HG03025 (cell line): ENCODE data around the gene CCDC85A.

Experiments
- ATAC-seq: cut with Tn5 transposase; IDR thresholded peaks from one replicate; pipeline ENCODE4 v1.9.1; 2021; ENCODE audit warnings: mild to moderate bottlenecking, moderate library complexity; ENCODE audit not compliant: unreplicated experiment, low FRiP score

The CCDC85A gene

DNA sequence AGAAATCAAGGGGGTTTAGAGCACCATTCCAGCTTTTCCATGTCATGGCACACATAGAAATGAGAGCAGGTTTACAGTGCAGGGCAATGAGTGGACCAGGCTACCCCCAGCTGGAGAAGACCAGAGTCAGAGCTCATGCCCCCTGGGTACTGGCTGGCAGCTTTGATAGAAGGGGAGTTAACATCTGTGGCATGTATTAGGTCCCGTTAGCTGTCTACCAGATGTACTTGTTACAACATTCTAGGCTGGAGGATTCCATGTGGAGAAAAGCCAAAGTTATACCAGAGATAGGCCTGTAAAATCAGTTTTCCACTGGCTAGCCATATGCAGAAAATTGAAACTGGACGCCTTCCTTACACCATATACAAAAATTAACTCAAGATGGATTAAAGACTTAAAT is 109.2 kb downstream of the CCDC85A start:
- ATAC-seq = no peak

- no peak for ATAC-seq
Observed at GRCh38 chr2:56295666-56296065, 111.9 kb downstream of the CCDC85A start.

GRCh38 chr2:56297671-56298070 is 113.9 kb downstream of the CCDC85A start:
- ATAC-seq = no peak

GRCh38 chr2:56299171-56299691 is 115.4 kb downstream of the CCDC85A start:
- no peak for ATAC-seq

DNA sequence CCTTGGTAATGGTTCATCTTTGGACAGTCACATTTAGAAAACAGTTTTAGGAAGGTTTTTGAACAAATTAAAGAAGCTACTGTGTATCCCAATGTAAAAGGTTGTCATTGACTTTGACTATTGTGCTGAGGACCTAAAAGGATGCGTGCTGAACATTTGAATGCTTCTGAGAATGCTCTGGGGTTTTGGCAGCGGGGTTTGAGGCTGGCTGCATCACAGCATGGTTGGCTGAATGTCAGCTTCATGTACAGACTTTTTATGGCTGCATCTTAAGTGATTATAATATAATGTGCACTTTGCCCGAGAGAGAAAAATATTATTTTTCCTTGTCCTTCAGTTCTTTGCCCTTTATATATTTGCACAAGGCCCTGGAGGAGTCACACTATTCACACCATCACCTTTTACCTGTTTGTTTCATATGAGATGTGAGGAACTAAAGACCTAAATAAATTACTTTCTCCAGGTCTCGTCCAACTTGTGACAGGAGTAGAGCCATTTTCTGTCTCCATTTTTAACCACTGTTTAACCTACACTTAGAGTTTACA is 125.9 kb downstream of the CCDC85A start:
- ATAC-seq = no peak

DNA sequence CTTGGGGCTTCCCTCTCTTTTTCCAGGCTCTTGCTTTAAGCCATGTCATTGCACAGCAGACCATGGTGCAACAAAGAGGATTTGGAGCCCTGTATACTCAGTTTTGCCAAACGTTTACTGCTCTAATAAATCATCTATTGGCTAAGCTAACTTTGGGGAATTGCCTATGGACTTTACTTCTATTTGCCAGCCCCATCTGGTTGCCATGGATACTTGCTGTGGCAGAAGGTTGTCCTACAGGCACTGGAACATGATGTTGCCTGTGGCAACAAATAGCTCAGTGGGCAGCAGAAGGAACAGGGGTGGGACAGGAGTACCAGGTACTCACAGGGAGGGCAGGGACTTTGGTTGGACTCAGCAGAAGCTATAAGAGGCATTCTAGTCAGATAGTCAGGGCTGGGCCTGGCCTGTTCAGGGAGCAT is 129.7 kb downstream of the CCDC85A start:
- ATAC-seq = no peak

- no peak for ATAC-seq
Observed at GRCh38 chr2:56314371-56314770, 130.6 kb downstream of the CCDC85A start.

GRCh38 chr2:56314796-56315195 is 131.0 kb downstream of the CCDC85A start:
- no peak for ATAC-seq

DNA sequence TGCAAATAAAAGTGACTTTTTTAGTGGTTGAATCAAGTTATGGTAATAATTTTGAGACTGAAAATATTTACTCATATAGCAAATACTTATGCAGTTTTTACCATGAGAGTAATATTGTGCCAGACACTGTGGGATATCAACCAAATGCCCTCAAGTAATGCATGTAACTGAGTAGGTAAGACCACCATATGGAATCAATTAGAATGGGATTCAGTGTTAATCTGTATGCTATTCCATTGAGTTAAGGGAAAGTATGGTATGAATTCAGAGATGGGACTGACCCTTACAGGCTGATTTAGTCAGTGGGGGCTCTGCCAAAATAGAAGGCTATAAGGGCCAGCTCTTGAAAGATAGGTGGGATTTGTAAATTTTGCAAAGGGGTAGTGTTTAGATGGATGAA is 131.6 kb downstream of the CCDC85A start:
- ATAC-seq = no peak

DNA sequence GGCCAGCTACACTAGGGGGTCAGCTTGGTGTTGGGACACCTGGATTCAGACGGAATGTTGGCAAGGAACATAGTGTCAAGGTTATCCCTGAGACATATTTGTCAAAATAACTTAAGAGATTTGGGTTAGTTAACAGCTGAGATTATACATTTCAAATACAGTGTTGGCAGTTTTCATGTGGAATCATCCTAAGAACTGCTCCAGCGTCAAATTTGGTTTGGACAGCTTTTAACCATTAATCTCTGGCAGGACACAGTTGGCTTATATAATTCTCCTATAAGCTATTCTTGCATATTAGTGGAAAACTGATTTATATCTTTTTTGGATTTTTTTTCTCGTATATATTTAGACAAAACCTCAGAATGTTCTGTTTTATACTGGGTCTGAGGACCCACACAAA is 132.2 kb downstream of the CCDC85A start:
- no peak for ATAC-seq

GRCh38 chr2:56318147-56318546 is 134.4 kb downstream of the CCDC85A start:
- no peak for ATAC-seq

DNA sequence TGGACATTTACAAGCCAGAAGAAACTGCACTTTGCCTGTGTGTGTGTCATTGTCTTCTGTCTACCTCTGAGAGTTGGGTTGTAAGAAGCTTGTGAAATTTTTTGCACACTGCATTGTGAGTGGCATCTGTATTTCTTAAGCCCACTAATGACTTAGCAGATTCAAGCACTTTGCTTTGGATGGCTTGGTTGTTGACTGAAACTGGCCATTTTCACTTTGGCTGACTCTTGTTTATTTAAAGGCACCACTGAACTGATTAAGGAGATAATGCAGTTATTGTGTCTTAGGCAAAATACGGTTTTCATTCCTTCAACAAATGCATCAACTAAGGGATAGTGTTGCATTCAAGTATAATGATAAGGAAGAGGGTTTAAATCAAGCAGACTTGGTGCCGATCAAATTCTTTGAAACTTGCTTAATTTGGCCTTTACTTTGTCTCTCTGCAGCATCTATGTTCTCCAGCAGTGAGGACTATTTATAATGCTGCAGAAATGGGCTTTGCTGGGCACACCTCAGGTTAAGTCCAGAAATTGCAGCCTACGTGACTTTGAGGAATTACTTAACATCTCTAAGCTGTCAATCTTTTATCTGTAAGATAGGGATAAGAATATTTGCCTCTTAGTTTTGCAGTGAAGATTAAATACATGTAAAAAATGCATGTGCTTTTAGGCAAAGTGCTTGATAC is 142.0 kb downstream of the CCDC85A start:
- no peak for ATAC-seq

DNA sequence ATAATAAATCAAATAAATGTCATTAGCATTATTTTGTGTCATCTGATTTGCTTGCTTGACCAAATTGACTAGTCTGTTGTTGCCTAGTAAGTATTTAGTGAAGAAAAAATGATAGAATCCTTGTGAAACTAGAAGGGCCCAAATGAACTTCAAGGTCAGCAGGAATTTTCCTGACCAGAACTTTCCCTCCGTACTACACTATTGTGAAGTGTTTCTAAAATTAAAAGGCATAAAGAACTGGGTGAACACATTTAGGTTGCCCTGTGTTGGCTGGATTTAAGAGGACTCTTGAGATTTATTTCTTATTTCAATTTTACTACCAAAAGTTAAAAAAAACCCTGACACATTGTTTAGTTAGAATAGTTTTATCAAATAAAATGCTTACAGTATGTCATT is 142.6 kb downstream of the CCDC85A start:
- ATAC-seq = no peak

GRCh38 chr2:56331810-56332209 is 148.0 kb downstream of the CCDC85A start:
- no peak for ATAC-seq

- ATAC-seq = no peak
Observed at GRCh38 chr2:56333812-56334485, 150.2 kb downstream of the CCDC85A start.

GRCh38 chr2:56334622-56335021 is 150.8 kb downstream of the CCDC85A start:
- no peak for ATAC-seq

- no peak for ATAC-seq
Observed at GRCh38 chr2:56335101-56335500, 151.3 kb downstream of the CCDC85A start.

DNA sequence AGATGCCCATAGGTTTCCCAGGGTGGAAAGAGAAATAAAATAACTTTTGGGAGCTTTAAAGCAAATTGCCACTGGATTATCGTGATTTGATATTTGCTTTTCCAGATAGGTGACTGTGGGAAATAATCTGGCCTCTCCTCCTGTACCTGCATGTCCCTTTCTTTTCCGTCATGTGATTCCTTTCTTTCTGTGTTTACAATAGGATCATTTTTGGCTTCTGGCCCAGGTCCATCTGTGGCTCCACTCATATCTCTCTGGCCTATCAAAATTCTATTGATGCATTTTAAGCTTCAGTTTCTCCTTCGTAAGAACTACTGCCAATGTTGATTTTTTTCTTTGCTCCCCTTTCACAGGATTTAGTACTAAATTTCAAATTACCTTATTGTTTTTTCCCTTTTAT is 153.6 kb downstream of the CCDC85A start:
- ATAC-seq = no peak

- no peak for ATAC-seq
Observed at GRCh38 chr2:56338232-56338631, 154.4 kb downstream of the CCDC85A start.

DNA sequence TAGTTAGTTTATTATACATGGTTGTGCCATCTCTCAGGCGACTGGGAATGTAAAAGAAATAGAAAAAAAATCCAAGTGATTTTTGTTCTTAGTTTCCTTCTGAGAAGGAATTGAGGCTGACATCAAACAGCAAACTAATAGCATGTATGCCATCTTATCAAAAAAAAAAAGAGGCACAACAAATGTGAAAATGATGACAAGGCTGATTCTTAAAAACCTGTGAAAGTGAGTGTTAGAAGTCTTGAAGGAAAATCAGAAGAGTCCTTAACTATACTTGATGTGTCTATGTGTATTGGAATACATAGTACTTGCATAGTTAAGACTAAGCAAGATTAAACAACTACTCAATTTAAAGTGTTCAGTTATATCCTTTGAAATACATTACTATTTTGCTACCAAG is 161.0 kb downstream of the CCDC85A start:
- no peak for ATAC-seq

DNA sequence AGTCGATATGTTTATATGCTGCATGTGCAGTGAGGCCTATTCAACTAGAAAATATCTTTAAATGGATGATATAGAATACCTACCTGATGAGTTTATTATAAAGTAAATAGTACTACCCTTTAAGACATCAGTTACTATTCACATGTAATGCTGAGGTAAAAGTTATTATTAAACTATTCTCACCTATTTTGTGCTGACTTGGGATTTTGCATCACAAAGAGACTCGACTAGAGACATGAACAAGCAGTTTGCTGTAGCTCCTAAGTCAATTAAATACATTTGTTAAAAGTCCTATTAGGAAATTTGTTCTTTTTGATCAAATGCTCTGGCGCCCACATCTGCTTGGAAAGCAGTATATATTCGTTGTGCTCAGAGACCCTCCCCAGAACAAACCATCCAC is 164.1 kb downstream of the CCDC85A start:
- peak; percentile 9 for ATAC-seq
